ENCODE measurements around the gene CBX7.
"Not testable (repeated sequence)": the region's sequence is repeated elsewhere in the genome, so short reads cannot be mapped to it uniquely, and the experiment has no call there.

Gene CBX7

GRCh38 chr22:39173787-39174497, 21.5 kb upstream of the CBX7 start:
- DNase-seq = no peak

DNA sequence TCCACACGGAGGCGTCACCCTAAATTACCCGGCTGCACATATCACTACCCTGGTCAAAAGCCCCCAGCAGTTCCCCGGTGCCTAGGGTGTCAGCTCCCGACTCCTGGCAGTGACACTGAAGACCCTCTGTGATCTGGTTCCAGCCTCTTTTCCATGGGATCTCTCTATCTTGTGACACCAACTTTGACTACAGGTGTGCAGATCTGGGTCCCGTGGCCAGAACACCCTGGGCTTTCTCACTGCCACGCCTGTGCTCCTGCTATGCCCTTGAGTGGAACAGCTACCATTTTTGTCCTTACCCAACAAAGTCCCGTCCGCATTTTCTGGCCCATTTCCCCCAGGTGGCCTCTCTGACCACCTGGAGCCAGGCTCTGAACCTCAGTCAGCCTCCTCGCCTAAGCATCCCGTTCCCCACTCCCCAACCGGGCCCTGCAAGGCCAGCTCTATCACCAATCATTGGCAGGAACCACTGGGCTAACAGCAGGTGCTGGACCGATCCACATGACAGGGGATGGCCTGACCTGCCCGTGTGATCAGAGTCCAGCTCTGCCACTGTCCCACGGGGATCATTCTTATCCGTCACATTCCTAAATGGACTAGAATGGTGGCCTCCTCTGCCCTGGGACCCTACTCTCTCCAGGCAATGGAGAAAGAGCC, 20.7 kb upstream of the CBX7 start:
- DNase-seq = no peak

- not testable (repeated sequence) for DNase-seq
Observed at GRCh38 chr22:39172265-39173049, 20.0 kb upstream of the CBX7 start.

- no peak for DNase-seq
Observed at GRCh38 chr22:39171623-39172264, 19.3 kb upstream of the CBX7 start.

DNA sequence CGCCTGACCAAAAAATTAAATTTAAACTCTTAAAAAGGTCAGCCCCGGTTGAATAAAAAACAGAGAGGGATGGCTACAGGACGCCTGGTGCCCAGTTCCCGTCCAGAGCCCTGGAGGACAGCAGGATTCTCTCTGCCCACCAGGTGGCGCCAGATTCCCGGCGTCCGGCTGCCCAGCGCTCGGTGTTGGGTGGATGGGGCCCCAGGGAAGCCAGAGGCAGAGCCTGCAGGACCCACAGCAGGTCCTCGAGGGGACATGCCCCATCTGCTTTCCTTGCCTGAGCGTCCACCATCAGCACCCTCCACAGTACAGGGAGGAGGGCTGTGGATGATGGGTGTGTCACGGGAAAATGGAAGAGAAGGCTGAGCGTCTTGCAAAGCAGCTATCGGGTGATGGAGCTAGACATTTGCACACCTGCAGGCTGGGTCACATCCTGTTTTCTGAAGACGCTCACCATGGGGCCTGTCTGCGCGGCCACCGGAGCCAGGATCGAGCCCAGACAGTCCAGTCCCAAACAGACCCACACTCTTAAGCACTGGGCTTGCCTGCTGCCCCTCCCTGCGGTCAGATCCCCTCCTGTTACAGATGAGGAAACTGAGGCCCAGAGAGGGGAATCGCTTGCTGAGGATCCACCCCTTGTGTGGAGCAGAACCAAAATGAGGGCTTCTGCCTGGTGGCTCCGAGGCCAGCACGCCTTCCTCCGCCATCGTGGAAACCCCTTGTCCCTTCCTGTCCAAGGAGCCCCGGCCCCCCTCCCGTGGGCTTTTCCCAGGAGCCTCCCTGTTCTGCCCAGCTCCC, 18.5 kb upstream of the CBX7 start:
- DNase-seq = peak; percentile 66

GRCh38 chr22:39169797-39170466, 17.5 kb upstream of the CBX7 start:
- DNase-seq = no peak

GRCh38 chr22:39166547-39166946, 14.1 kb upstream of the CBX7 start:
- DNase-seq = no peak

DNA sequence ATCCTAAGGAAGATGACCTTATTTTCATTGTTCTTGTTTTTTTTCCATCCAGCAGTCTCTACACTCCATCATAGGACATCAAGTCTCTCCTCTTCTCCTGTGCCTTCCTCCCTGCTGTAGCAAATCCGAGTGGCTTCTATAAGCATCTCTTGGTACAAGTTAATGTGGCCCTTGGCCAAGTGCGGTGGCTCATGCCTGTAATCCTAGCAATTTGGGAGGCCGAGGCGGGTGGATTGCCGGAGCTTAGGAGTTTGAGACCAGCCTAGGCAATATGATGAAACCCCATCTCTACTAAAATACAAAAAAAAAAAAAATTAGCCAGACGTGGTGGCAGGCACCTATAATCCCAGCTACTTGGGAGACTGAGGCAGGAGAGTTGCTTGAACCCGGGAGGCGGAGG, 3.6 kb upstream of the CBX7 start:
- DNase-seq = not testable (repeated sequence)

- no peak for DNase-seq
Observed at GRCh38 chr22:39155421-39155820, 2.9 kb upstream of the CBX7 start.

DNA sequence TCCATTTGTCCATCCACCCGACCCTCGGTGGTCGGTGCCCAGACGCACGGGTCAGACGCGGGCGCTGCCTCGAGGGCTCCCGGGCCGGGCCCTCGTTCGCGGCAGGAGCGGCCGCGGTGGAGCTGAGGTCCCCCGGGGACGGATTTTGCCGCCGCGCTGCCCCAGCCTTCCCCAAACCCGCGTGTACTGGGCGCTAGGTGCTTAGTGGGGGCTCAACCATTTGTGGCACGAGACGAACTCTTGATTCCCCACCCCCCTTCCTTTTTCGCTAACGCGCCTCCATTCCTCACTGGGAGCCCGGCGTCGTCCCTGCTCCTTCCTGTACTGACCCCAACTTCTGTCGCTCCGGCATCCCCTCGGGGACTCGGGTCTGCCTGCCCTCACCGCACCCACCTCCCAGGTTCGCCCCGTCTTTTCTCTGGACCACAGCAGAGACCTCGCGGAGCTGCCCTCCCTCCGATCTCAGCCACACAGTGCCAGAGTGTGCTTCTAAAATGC, 789 bp upstream of the CBX7 start:
- DNase-seq = no peak

- no peak for DNase-seq
Observed at GRCh38 chr22:39152024-39152510, 413 bp downstream of the CBX7 start.

- DNase-seq = no peak
Observed at GRCh38 chr22:39151329-39151975, 1.0 kb downstream of the CBX7 start.

GRCh38 chr22:39150848-39151215, 1.6 kb downstream of the CBX7 start:
- DNase-seq = no peak

- DNase-seq = no peak
Observed at GRCh38 chr22:39149915-39150847, 2.3 kb downstream of the CBX7 start.

GRCh38 chr22:39148727-39149535, 3.5 kb downstream of the CBX7 start:
- DNase-seq = peak; percentile 13

DNA sequence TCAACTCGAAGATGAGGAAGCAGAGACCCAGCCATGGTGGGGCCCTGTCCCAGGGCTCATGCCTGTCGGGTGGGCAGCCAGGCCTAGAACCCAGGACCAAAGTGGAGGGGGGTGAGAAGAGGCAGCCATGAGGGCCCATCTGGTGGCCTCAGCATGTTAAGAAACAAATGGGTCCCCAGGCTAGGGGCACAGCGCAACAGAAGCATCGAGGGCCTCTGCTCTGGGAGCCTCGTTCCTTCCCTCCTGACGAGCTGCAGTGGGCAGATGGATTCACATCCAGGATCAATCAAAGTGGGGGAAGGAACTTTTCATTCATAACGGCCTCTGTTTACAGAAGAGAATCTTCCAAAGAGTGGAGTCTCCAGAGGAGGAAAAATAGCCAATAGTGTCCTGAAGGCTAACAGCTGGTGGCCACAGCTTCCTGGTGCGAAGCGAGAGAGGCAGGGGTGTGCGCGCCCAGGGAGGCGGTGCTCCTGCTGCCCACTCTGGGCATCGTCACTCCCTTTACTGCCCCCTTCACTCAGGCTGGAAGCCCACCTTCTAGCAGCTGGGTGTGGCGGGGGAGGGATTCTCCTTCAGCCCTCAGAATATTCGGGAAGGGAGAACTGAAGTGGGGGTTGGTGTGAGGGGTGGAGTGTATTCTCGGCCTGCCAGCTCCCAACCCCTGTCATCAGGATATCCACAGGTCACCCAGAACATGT, 4.3 kb downstream of the CBX7 start:
- no peak for DNase-seq

GRCh38 chr22:39147335-39148025, 5.0 kb downstream of the CBX7 start:
- no peak for DNase-seq

Measured in fibroblast of skin of right quadriceps (primary cell).